Measurements from ENCODE around the gene AFAP1. TPM values are rescaled to one million over a fixed set of nuclear protein-coding genes. Genes with fewer than 3 reads are reported as not detected.

AFAP1 gene
- total RNA-seq, 2 experiments from 2014 or later = 5.8 to 5.9 TPM

DNA sequence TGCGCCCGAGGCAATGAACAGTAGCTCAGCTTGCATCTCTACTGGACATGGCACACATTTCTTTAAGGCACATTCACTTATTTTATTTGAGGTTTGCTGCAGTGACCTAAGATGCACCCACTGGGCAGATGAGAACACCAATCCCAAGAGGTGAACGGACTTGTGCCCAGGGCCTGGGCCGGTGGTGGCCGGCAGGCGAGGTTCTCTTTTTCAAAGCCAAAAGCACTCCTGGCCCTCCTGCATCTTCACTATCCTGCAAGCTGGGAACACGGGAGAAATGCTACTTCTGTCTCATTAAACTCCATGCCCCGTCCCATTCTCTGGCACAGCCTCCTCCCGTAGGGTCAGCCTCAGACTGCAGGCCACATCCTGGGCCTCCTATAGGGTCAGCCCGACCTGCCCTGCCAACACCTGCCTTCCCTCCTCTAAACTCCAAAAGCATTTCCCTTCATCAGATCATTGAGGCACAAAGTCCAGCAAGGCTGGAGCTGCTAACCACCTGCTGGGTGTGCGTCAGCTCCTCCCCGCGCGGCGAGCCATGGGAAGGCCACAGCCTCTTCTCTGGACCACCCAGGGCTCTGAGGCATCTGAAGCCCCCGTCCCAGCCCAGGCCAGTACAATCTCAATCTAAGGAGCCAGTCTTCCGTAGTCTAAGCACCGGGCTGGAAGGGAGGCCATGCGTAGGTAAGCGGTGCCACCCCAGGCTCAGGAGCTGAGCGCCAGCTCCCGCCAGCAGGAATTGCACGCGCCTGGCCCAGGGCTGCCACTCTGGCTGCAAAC lies 166.1 kb downstream of the AFAP1 start:
- Mint-ChIP-seq H3K4me3 (no peak overlapping the region), H3K4me1 (peaks cover 17% of the 10 kb centered on the region), H3K36me3 (peaks cover 2% of the 10 kb centered on the region), H3K27me3 (no peaks in the 10 kb centered on the region), H3K27ac (no peak overlapping the region), H3K9me3 (ENCODE audit: low read depth) (no peaks in the 10 kb centered on the region)
- no peak for ATAC-seq
- CTCF ChIA-PET = interaction anchor here (1.1 to 1.9 kb wide), 3 partner anchors 12 to 215 kb away, joined by 4 to 7 read pairs (median 4); no protein-coding TSS in a partner anchor
- no peak for DNase-seq

DNA sequence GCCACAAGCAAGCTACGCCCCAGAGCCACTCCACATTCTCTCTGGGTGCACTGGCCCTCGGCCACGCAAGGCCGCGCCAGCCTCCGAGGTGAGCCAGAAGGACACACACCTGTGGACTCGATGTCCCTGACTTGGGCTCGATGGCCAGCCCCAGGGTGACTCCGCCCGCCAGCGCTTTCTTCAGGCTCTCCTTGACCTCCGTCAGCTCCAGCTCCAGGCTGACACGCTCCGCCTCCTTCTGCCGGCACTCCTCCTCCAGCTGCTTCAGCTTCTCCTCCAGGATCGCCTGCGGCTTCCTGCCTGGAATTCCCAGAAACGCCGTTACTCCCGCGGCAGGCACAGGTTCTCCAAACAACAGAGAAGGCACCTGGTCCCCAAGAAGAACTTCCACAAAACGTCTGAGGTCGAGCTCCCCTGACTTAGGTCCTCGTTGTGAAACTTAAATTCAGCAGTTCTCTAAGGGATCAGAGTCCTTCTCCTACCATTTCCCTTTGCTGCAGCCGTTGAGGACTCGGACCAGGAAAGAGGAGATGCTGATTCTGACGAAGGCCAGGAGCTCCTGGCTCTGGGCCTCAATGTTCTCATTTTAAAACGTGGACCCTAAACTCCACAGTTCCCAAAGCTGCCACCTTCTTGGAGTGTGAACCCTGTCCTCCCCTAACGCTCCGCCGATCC lies 166.8 kb downstream of the AFAP1 start:
- Mint-ChIP-seq H3K4me1 (peaks cover 14% of the 10 kb centered on the region), H3K27ac (no peak overlapping the region), H3K36me3 (no peaks in the 10 kb centered on the region), H3K4me3 (no peak overlapping the region), H3K9me3 (ENCODE audit: low read depth) (no peaks in the 10 kb centered on the region), H3K27me3 (no peaks in the 10 kb centered on the region)
- DNase-seq (no peak), ATAC-seq (no peak)
- CTCF ChIA-PET = interaction anchor here (1.1 to 1.9 kb wide), 3 partner anchors 11 to 215 kb away, joined by 4 to 7 read pairs (median 4); no protein-coding TSS in a partner anchor

DNA sequence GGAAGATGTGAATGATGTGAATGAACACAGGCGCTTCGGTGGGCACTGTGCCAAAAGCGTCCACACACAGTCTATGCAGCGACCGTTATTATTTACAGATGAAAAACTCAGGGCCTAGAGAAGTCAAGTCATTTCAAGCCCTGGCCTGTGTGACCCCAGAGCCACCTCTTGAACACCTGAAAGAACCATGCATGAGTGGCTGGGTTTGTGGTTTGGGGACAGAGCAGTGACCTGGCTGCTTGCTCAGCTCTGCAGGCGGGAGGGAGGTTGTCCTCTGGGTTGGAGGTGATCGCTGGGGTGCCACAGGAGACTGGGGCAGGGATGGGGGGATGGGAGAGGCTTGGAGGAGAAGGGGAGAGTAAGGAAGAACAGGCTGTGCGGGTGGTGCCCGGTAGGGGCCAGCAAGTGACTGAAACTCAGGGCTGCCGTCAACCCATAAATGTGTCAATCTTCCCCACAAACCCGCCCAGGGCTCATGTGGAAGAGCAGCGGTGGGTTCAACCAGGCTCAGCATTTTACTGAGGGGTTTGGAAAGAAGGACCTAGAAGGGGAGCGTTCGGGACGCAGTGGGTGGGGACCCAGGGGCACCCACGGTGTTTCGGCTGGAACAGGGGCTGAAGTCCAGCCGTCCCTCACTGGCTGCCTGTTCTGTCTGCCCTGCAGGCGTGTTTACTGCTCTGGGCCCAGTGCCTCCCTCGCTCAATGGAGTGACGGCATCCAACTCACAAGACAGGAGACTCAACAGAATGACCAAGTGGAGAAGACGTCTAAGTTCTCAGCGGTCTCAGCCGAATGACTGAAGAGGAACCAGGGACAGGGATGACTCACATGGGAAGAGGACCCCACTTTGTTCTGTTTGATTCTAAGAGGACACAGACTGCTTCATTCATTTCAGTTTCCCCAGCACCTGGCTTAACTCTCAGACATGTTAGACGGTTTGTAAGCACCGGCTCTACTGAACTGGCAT lies 167.8 kb downstream of the AFAP1 start:
- no peak for DNase-seq
- ATAC-seq = no peak
- no peak overlapping the region for H3K4me3 Mint-ChIP-seq
- no peak overlapping the region for H3K27ac Mint-ChIP-seq
- H3K9me3 Mint-ChIP-seq (ENCODE audit: low read depth) = no peaks in the 10 kb centered on the region
- H3K36me3 Mint-ChIP-seq = no peaks in the 10 kb centered on the region
- CTCF ChIA-PET = interaction anchor here (0.7 to 4.6 kb wide), 6 partner anchors 21 to 216 kb away, joined by 3 to 38 read pairs (median 5); no protein-coding TSS in a partner anchor
- H3K27me3 Mint-ChIP-seq = no peaks in the 10 kb centered on the region
- peaks cover 14% of the 10 kb centered on the region for H3K4me1 Mint-ChIP-seq

GRCh38 chr4:7771056-7771455 lies 168.6 kb downstream of the AFAP1 start:
- no peak overlapping the region for H3K27ac Mint-ChIP-seq
- H3K36me3 Mint-ChIP-seq = no peaks in the 10 kb centered on the region
- CTCF ChIA-PET = interaction anchor here (0.7 to 4.6 kb wide), 6 partner anchors 9 to 50 kb away, joined by 3 to 38 read pairs (median 5); no protein-coding TSS in a partner anchor
- H3K27me3 Mint-ChIP-seq = no peaks in the 10 kb centered on the region
- DNase-seq = no peak
- H3K9me3 Mint-ChIP-seq (ENCODE audit: low read depth) = no peaks in the 10 kb centered on the region
- peaks cover 14% of the 10 kb centered on the region for H3K4me1 Mint-ChIP-seq
- H3K4me3 Mint-ChIP-seq = no peak overlapping the region
- ATAC-seq = no peak

- H3K36me3 Mint-ChIP-seq = no peaks in the 10 kb centered on the region
- ATAC-seq (no peak), DNase-seq (no peak)
- CTCF ChIA-PET = interaction anchor here (0.7 to 4.6 kb wide), 6 partner anchors 9 to 51 kb away, joined by 3 to 38 read pairs (median 5); no protein-coding TSS in a partner anchor
- no peak overlapping the region for H3K27ac Mint-ChIP-seq
- peaks cover 14% of the 10 kb centered on the region for H3K4me1 Mint-ChIP-seq
- no peaks in the 10 kb centered on the region for H3K9me3 Mint-ChIP-seq (ENCODE audit: low read depth)
- H3K4me3 Mint-ChIP-seq = no peak overlapping the region
- no peaks in the 10 kb centered on the region for H3K27me3 Mint-ChIP-seq
These were observed 169.2 kb downstream of the AFAP1 start for GRCh38 chr4:7770224-7771050.

DNA sequence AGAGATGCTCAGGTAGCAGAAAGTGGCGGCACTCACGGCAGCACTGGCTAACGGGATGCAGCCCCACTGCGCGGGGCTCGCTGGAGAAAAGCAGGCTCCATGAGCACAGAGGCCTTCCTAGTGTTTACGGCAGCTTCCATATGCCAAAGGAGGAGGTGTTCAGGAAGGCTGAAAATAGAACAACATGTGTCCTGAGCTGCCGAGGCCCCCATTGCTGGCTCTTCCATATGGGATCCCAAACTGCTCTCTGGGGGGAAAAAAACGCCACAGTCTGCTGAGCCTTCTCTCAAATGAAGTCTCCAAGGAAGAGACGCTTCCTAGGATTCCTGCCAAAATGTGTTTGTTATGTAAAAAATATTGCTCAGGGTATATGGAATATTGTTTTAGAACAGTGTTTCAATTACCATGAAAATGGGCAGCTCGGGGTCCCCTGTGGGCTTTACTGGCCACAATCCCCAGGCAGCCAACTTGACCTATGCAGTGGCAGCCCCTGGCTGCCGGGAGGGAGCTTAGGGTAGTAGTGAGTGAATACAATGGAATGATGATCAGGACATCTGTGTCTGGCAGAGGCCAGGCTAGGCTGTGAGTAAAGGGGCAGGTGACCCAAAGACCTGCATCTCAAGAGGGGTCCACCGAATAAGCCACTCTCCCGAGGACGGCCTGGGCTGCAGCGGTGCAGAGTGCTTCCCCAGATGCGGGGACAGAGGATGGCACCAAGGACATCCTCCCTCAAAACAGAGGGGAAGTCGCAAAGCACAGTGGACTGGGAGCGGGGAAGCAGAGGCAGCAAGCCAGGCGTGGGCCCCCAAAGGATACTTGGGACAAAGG lies 170.1 kb downstream of the AFAP1 start:
- Mint-ChIP-seq H3K36me3 (no peaks in the 10 kb centered on the region), H3K9me3 (ENCODE audit: low read depth) (no peaks in the 10 kb centered on the region), H3K27ac (no peak overlapping the region), H3K4me3 (no peak overlapping the region), H3K4me1 (peaks cover 14% of the 10 kb centered on the region), H3K27me3 (no peaks in the 10 kb centered on the region)
- ATAC-seq (no peak), DNase-seq (no peak)
- CTCF ChIA-PET = interaction anchor here (1.6 to 4.6 kb wide), 2 partner anchors 10 to 32 kb away, joined by 7 to 38 read pairs; no protein-coding TSS in a partner anchor

DNA sequence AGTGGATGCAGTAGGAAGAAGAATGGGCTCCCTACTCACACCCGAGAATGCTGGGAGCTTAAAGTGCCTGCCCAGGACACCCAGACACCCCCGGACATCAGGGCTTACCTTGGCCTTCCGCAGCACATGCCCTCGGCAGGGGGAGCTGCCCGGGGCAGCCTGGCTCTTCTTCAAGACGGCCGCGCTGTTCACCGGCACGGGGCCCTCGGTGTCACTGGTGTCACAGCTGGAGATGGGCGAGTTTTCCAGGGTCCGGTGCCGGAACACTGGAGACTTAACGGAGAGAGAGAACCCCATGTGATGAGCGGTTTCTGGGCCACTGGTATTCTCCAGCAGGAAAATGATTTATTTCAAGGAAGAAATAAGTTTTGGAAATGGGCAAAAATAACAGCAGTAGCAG lies 170.9 kb downstream of the AFAP1 start:
- no peaks in the 10 kb centered on the region for H3K36me3 Mint-ChIP-seq
- H3K4me1 Mint-ChIP-seq = peaks cover 14% of the 10 kb centered on the region
- no peak for ATAC-seq
- no peak overlapping the region for H3K4me3 Mint-ChIP-seq
- no peaks in the 10 kb centered on the region for H3K27me3 Mint-ChIP-seq
- CTCF ChIA-PET = interaction anchor here (4.6 kb wide), 1 partner anchor 33 kb away, joined by 38 read pairs; no protein-coding TSS in a partner anchor
- H3K9me3 Mint-ChIP-seq (ENCODE audit: low read depth) = no peaks in the 10 kb centered on the region
- H3K27ac Mint-ChIP-seq = no peak overlapping the region
- no peak for DNase-seq

- CTCF ChIA-PET = interaction anchor here (0.9 to 4.6 kb wide), 2 partner anchors 34 to 36 kb away, joined by 3 to 38 read pairs; no protein-coding TSS in a partner anchor
- H3K27ac Mint-ChIP-seq = no peak overlapping the region
These were observed 171.7 kb downstream of the AFAP1 start for GRCh38 chr4:7767966-7768365.

DNA sequence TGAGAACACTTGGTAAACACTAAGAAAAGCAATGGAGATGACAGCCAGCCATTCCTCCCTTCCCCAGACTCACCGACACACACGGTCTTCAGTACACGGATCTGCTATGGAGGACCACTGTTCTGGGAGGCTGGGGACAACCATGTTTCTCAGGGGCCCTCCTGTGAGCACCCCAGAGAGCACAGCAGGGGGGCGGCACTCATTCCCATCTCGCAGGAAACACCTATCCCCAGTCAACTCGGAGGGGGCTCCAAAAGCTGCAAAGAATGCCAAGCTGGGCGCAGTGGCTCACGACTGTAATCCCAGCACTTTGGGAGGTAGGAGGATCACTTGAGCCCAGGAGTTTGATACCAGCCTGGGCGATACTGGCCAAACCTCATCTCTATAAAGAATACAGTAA lies 172.1 kb downstream of the AFAP1 start:
- H3K27me3 Mint-ChIP-seq = no peaks in the 10 kb centered on the region
- CTCF ChIA-PET = interaction anchor here (0.9 to 4.6 kb wide), 2 partner anchors 34 to 36 kb away, joined by 3 to 38 read pairs; no protein-coding TSS in a partner anchor
- no peak overlapping the region for H3K27ac Mint-ChIP-seq
- no peak overlapping the region for H3K4me3 Mint-ChIP-seq
- ATAC-seq (no peak), DNase-seq (no peak)
- H3K36me3 Mint-ChIP-seq = no peaks in the 10 kb centered on the region
- H3K9me3 Mint-ChIP-seq (ENCODE audit: low read depth) = no peaks in the 10 kb centered on the region
- peaks cover 14% of the 10 kb centered on the region for H3K4me1 Mint-ChIP-seq

More at GRCh38 chr4:7767966-7768365, 171.7 kb downstream of the AFAP1 start:
- H3K9me3 Mint-ChIP-seq (ENCODE audit: low read depth) = no peaks in the 10 kb centered on the region
- no peak for ATAC-seq
- no peak for DNase-seq
- no peaks in the 10 kb centered on the region for H3K36me3 Mint-ChIP-seq
- no peak overlapping the region for H3K4me3 Mint-ChIP-seq
- peaks cover 14% of the 10 kb centered on the region for H3K4me1 Mint-ChIP-seq
- no peaks in the 10 kb centered on the region for H3K27me3 Mint-ChIP-seq

- Mint-ChIP-seq H3K4me1 (peaks cover 14% of the 10 kb centered on the region), H3K4me3 (no peak overlapping the region), H3K27ac (no peak overlapping the region), H3K9me3 (ENCODE audit: low read depth) (no peaks in the 10 kb centered on the region), H3K27me3 (no peaks in the 10 kb centered on the region), H3K36me3 (no peaks in the 10 kb centered on the region)
- DNase-seq (no peak), ATAC-seq (no peak)
- CTCF ChIA-PET = interaction anchor here (1.0 to 4.6 kb wide), 2 partner anchors 35 to 38 kb away, joined by 3 to 38 read pairs; no protein-coding TSS in a partner anchor
These were observed 172.9 kb downstream of the AFAP1 start for GRCh38 chr4:7766661-7767345.

DNA sequence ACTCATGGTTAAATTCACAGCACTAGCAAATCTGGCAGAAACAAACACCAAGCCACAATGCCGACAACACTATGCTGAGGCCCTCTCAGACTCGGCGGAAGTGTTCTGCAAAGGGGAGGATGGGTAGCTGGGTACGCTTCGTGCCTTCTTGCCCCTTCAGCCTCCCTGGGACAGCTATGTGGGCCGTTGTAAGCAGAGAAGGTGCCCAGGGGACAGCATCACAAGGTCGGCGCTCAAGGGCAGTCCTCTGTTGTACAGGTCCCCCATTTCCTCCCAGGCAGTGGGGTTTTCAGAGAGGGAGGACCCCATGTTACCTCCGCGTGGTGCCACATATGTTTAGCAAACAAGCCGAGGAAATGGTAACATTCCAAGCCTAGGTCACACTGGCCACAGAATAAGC lies 173.6 kb downstream of the AFAP1 start:
- ATAC-seq = no peak
- CTCF ChIA-PET = interaction anchor here (1.0 kb wide), 1 partner anchor 38 kb away, joined by 3 read pairs; no protein-coding TSS in a partner anchor
- no peaks in the 10 kb centered on the region for H3K9me3 Mint-ChIP-seq (ENCODE audit: low read depth)
- peaks cover 12% of the 10 kb centered on the region for H3K4me1 Mint-ChIP-seq
- no peak for DNase-seq
- H3K27me3 Mint-ChIP-seq = no peaks in the 10 kb centered on the region
- no peak overlapping the region for H3K27ac Mint-ChIP-seq
- no peaks in the 10 kb centered on the region for H3K36me3 Mint-ChIP-seq
- H3K4me3 Mint-ChIP-seq = no peak overlapping the region
